HepG2 (cell line): ENCODE data around the gene RTCA. TPM values are rescaled to one million over a fixed set of nuclear protein-coding genes. Genes with fewer than 3 reads are reported as not detected.

Source experiments
- ASH2L ChIP-seq: fragments of 300-600, 200-600 bp; sonication (generic); IDR thresholded peaks from 2 replicates; pipeline ENCODE4 v1.7.0; 2017; ENCODE audit warnings: low read depth, mild to moderate bottlenecking, moderate library complexity, mixed read lengths, low read length; ENCODE audit not compliant: insufficient read length
- FOXC1 ChIP-seq: sonication (generic); formaldehyde crosslinking; IDR thresholded peaks from 2 replicates; pipeline ENCODE4 v1.8.0; 2022; ENCODE audit warnings: mild to moderate bottlenecking, missing genetic modification reagents, borderline replicate concordance
- JARID2 ChIP-seq: sonication (generic); formaldehyde crosslinking; IDR thresholded peaks from 2 replicates; pipeline ENCODE4 v1.8.1; 2023; ENCODE audit warnings: missing genetic modification reagents, inconsistent platforms; ENCODE audit not compliant: insufficient replicate concordance
- KAT7 ChIP-seq: IDR thresholded peaks from 2 replicates; pipeline ENCODE4 v1.6.1; 2018; ENCODE audit warnings: borderline replicate concordance, missing compliant biosample characterization
- KAT8 ChIP-seq: IDR thresholded peaks from 2 replicates; pipeline ENCODE4 v1.6.1; 2016; ENCODE audit warnings: missing genetic modification reagents, missing compliant biosample characterization
- POLR2A ChIP-seq, 2 experiments: IDR thresholded peaks; 2 replicates each; pipeline ENCODE4 v1.6.1; 2011; ENCODE audit warnings: low read depth in 2 of 2, low read length in 2 of 2, mild to moderate bottlenecking in 1 of 2, moderate library complexity in 1 of 2; ENCODE audit not compliant: insufficient read depth in 1 of 2
- REXO4 ChIP-seq: sonication (generic); formaldehyde crosslinking; IDR thresholded peaks from 2 replicates; pipeline ENCODE4 v1.8.0; 2022; ENCODE audit warnings: missing genetic modification reagents, mild to moderate bottlenecking, borderline replicate concordance
- RFX3 ChIP-seq: IDR thresholded peaks from 2 replicates; pipeline ENCODE4 v1.6.1; 2016; ENCODE audit warnings: missing biosample characterization, missing genetic modification reagents
- RFX5 ChIP-seq: IDR thresholded peaks from 2 replicates; pipeline ENCODE4 v1.6.1; 2011; ENCODE audit warnings: low read depth, low read length, improper control_type of control experiment
- SKI ChIP-seq: fragments of 450-650 bp; IDR thresholded peaks from one replicate; pipeline ENCODE4 v1.6.1; 2018; ENCODE audit warnings: mild to moderate bottlenecking; ENCODE audit not compliant: partially characterized antibody
- SMYD3 ChIP-seq: sonication (generic); formaldehyde crosslinking; IDR thresholded peaks from 2 replicates; pipeline ENCODE4 v1.8.1; 2023; ENCODE audit warnings: mild to moderate bottlenecking, missing genetic modification reagents
- ZBTB42 ChIP-seq: sonication (generic); formaldehyde crosslinking; IDR thresholded peaks from 2 replicates; pipeline ENCODE4 v1.5.0; 2020; ENCODE audit warnings: mild to moderate bottlenecking, missing genetic modification reagents
- ZNF136 ChIP-seq: sonication (generic); formaldehyde crosslinking; IDR thresholded peaks from 2 replicates; pipeline ENCODE4 v1.8.1; 2022; ENCODE audit warnings: low read depth, mild to moderate bottlenecking, moderate library complexity, missing genetic modification reagents
- ZNF143 ChIP-seq: sonication (generic); formaldehyde crosslinking; IDR thresholded peaks from 2 replicates; pipeline ENCODE4 v1.4.0; 2020; ENCODE audit warnings: missing genetic modification reagents
- ZNF260 ChIP-seq: sonication (generic); formaldehyde crosslinking; IDR thresholded peaks from 2 replicates; pipeline ENCODE4 v1.4.0; 2020; ENCODE audit warnings: missing genetic modification reagents, low read depth, mild to moderate bottlenecking, borderline replicate concordance
- ZNF337 ChIP-seq: sonication (generic); formaldehyde crosslinking; IDR thresholded peaks from 2 replicates; pipeline ENCODE4 v1.5.1; 2020; ENCODE audit warnings: missing genetic modification reagents, low read depth, mild to moderate bottlenecking, borderline replicate concordance
- ZNF367 ChIP-seq: sonication (generic); formaldehyde crosslinking; IDR thresholded peaks from 2 replicates; pipeline ENCODE4 v1.4.0; 2020; ENCODE audit warnings: missing genetic modification reagents, borderline replicate concordance
- ZNF589 ChIP-seq: sonication (generic); formaldehyde crosslinking; conservative IDR thresholded peaks from 2 replicates; pipeline ENCODE4 v1.8.0; 2022; ENCODE audit warnings: mild to moderate bottlenecking, moderate library complexity, missing genetic modification reagents
- ZNF629 ChIP-seq: sonication (generic); formaldehyde crosslinking; conservative IDR thresholded peaks from 2 replicates; pipeline ENCODE4 v1.5.0; 2020; ENCODE audit warnings: missing genetic modification reagents
- ZNF879 ChIP-seq: sonication (generic); formaldehyde crosslinking; IDR thresholded peaks from 2 replicates; pipeline ENCODE4 v1.8.1; 2023; ENCODE audit warnings: missing genetic modification reagents
- polyA plus RNA-seq, 8 experiments: library from polyadenylated mRNA; depleted of rRNA in 3 of 8; stranded (reverse) in 7 of 8; unstranded in 1 of 8; fragments of >200 nt; fragmentation: Illumina TruSeq in 4 of 8; extraction: Trizol in 4 of 8; gene quantifications; 2 replicates each; pipeline versions ENCODE4 v1.2.1 to v1.2.3, GENCODE V29; 2011 to 2016; ENCODE audit warnings: low read depth in 4 of 8, missing spikeins in 1 of 8, mixed read lengths in 1 of 8; ENCODE audit not compliant: insufficient read depth in 1 of 8
- total RNA-seq, 5 experiments: library from RNA; depleted of rRNA; stranded (reverse); fragments of >200 nt; fragmentation: Illumina TruSeq; extraction: Trizol; gene quantifications; 2 replicates each; pipeline ENCODE4 v1.2.3, GENCODE V29; 2016; ENCODE audit warnings: low read depth in 1 of 5
- TF ChIP-seq, protein P1 (sequence below): sonication (generic); formaldehyde crosslinking; IDR thresholded peaks from 2 replicates; pipeline ENCODE4 v1.5.0; 2020; ENCODE audit warnings: missing genetic modification reagents
- TF ChIP-seq, protein P2 (sequence below): sonication (generic); formaldehyde crosslinking; IDR thresholded peaks from 2 replicates; pipeline ENCODE4 v1.5.0; 2020; ENCODE audit warnings: mild to moderate bottlenecking, missing genetic modification reagents, borderline replicate concordance
- TF ChIP-seq, protein P3 (sequence below): sonication (generic); formaldehyde crosslinking; IDR thresholded peaks from 2 replicates; pipeline ENCODE4 v1.8.1; 2023; ENCODE audit warnings: missing genetic modification reagents, mild to moderate bottlenecking, borderline replicate concordance
- TF ChIP-seq, protein P4 (sequence below): sonication (generic); formaldehyde crosslinking; IDR thresholded peaks from 2 replicates; pipeline ENCODE4 v1.8.0; 2022; ENCODE audit warnings: mild to moderate bottlenecking, missing genetic modification reagents, moderate library complexity

Gene RTCA
- total and polyA plus RNA-seq, 2 of the 13 experiments (the other 11 are each of a cell fraction or from before 2014, with no cell fraction given) = 22.7 to 31.0 TPM

DNA sequence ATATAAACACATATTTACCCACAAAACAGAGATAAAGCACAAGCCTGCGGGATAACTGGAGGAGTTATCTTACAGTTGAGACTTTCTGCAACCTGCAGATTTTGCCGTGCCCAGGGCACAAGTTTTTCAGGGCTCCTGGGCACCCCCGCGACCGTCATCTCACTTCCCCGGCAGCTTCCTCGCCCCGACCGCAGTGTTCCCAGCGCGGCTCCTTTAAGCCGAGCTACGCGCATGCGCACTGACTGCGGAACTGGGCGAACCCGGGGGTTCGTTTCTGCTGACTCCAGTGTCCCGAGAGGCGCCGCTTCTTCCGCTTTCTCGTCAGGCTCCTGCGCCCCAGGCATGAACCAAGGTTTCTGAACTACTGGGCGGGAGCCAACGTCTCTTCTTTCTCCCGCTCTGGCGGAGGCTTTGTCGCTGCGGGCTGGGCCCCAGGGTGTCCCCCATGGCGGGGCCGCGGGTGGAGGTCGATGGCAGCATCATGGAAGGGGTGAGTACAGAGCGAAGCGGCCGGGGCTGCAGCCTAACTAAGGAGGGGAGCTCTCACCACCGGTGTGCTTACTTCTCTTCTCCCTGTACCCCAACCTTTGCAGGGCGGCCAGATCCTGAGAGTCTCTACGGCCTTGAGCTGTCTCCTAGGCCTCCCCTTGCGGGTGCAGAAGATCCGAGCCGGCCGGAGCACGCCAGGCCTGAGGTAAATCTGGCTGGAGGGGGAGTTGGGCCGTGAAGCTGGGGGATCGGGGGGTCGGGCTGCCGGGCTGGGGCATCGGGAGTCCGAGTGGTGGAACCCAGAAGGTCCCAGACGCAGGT is at the start of gene RTCA (continued):
- peak; percentile 52; the same call in 1 of the 2 replicates for TF ChIP-seq FOXC1 (CRISPR knock-in tag)
- TF ChIP-seq ZNF879 = no peak
- TF ChIP-seq ZNF260 = no peak
- no peak for TF ChIP-seq REXO4 (CRISPR knock-in tag)
- no peak for TF ChIP-seq RFX3 (CRISPR knock-in tag)
- no peak for TF ChIP-seq KAT7 (CRISPR knock-in tag)
- TF ChIP-seq ZBTB42 (CRISPR knock-in tag) = no peak
- TF ChIP-seq ZNF629 (CRISPR knock-in tag) = no peak
- no peak for TF ChIP-seq JARID2 (CRISPR knock-in tag)
- no peak for TF ChIP-seq SMYD3
- TF ChIP-seq ZNF589 = no peak
- peak; percentile 88 for TF ChIP-seq ASH2L
- peak; percentile 81 to 84 for TF ChIP-seq POLR2A (IDR thresholded peaks at IDR 0.05; ENCODE audit: insufficient read depth in 1 of 2, low read depth in 2 of 2, low read length in 2 of 2)
- TF ChIP-seq ZNF367 (CRISPR knock-in tag) = peak; percentile 77; the same call in 1 of the 2 replicates
- no peak for TF ChIP-seq ZNF337 (CRISPR knock-in tag)
- TF ChIP-seq, protein P1, sequence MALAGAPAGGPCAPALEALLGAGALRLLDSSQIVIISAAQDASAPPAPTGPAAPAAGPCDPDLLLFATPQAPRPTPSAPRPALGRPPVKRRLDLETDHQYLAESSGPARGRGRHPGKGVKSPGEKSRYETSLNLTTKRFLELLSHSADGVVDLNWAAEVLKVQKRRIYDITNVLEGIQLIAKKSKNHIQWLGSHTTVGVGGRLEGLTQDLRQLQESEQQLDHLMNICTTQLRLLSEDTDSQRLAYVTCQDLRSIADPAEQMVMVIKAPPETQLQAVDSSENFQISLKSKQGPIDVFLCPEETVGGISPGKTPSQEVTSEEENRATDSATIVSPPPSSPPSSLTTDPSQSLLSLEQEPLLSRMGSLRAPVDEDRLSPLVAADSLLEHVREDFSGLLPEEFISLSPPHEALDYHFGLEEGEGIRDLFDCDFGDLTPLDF (CRISPR knock-in tag) = peak; percentile 79
- peak; percentile 86 for TF ChIP-seq KAT8 (CRISPR knock-in tag)
- TF ChIP-seq, protein P2, sequence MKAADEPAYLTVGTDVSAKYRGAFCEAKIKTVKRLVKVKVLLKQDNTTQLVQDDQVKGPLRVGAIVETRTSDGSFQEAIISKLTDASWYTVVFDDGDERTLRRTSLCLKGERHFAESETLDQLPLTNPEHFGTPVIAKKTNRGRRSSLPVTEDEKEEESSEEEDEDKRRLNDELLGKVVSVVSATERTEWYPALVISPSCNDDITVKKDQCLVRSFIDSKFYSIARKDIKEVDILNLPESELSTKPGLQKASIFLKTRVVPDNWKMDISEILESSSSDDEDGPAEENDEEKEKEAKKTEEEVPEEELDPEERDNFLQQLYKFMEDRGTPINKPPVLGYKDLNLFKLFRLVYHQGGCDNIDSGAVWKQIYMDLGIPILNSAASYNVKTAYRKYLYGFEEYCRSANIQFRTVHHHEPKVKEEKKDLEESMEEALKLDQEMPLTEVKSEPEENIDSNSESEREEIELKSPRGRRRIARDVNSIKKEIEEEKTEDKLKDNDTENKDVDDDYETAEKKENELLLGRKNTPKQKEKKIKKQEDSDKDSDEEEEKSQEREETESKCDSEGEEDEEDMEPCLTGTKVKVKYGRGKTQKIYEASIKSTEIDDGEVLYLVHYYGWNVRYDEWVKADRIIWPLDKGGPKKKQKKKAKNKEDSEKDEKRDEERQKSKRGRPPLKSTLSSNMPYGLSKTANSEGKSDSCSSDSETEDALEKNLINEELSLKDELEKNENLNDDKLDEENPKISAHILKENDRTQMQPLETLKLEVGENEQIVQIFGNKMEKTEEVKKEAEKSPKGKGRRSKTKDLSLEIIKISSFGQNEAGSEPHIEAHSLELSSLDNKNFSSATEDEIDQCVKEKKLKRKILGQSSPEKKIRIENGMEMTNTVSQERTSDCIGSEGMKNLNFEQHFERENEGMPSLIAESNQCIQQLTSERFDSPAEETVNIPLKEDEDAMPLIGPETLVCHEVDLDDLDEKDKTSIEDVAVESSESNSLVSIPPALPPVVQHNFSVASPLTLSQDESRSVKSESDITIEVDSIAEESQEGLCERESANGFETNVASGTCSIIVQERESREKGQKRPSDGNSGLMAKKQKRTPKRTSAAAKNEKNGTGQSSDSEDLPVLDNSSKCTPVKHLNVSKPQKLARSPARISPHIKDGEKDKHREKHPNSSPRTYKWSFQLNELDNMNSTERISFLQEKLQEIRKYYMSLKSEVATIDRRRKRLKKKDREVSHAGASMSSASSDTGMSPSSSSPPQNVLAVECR (CRISPR knock-in tag) = peak; percentile 84
- TF ChIP-seq, protein P3, sequence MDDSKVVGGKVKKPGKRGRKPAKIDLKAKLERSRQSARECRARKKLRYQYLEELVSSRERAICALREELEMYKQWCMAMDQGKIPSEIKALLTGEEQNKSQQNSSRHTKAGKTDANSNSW (CRISPR knock-in tag) = no peak
- TF ChIP-seq, protein P4, sequence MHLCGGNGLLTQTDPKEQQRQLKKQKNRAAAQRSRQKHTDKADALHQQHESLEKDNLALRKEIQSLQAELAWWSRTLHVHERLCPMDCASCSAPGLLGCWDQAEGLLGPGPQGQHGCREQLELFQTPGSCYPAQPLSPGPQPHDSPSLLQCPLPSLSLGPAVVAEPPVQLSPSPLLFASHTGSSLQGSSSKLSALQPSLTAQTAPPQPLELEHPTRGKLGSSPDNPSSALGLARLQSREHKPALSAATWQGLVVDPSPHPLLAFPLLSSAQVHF (CRISPR knock-in tag) = no peak
- TF ChIP-seq ZNF136 (CRISPR knock-in tag) = 0 out of 2 replicates have a peak, but pooled peaks have one; percentile 49
- peak; percentile 87 for TF ChIP-seq ZNF143 (CRISPR knock-in tag)
- no peak for TF ChIP-seq SKI
- no peak for TF ChIP-seq RFX5
